SJSA1 (cell line): Measurements from ENCODE around the gene TBC1D25. TPM values are rescaled to one million over a fixed set of nuclear protein-coding genes. Genes with fewer than 3 reads are reported as not detected.
A peak's percentile ranks its signal among the peaks of the same experiment; 100 is the strongest.
"Not testable (repeated sequence)": the region's sequence is repeated elsewhere in the genome, so short reads cannot be mapped to it uniquely, and the experiment has no call there.

Experiments
- DNase-seq, 2 experiments: peaks; one replicate each; pipeline ENCODE4 v3.0.0-alpha.2; 2015 to 2020; ENCODE audit warnings: low spot score in 2 of 2, low read depth in 1 of 2
- H3K27ac ChIP-seq: fragments of 250-450 bp; sonication (Bioruptor Pico); 2 replicates; pipeline ENCODE4 v1.5.1; 2020; ENCODE audit warnings: mild to moderate bottlenecking, moderate library complexity
- H3K27me3 ChIP-seq: fragments of 250-450 bp; sonication (Bioruptor Pico); replicated peaks from 2 replicates; pipeline ENCODE4 v1.5.1; 2020; ENCODE audit warnings: mild to moderate bottlenecking, moderate library complexity
- H3K36me3 ChIP-seq: fragments of 250-450 bp; sonication (Bioruptor Pico); 2 replicates; pipeline ENCODE4 v1.5.1; 2020; ENCODE audit warnings: mild to moderate bottlenecking
- H3K4me1 ChIP-seq: fragments of 250-450 bp; sonication (Bioruptor Pico); replicated peaks from 2 replicates; pipeline ENCODE4 v1.6.1; 2021; ENCODE audit warnings: mild to moderate bottlenecking
- H3K4me3 ChIP-seq: fragments of 250-450 bp; sonication (Bioruptor Pico); 2 replicates; pipeline ENCODE4 v1.5.1; 2020; ENCODE audit warnings: mild to moderate bottlenecking
- H3K9me3 ChIP-seq: fragments of 250-450 bp; sonication (Bioruptor Pico); replicated peaks from 2 replicates; pipeline ENCODE4 v1.5.1; 2020; ENCODE audit warnings: mild to moderate bottlenecking
- total RNA-seq: library from RNA; depleted of rRNA; stranded (reverse); fragments of >200 nt; shearing (Covaris generic); gene quantifications from 2 replicates; pipeline ENCODE4 v1.2.3, GENCODE V29; 2014

Gene TBC1D25
- total RNA-seq, 1 experiment from 2014 or later, result 6.5 TPM

GRCh38 chrX:48555731-48556325 is 16.3 kb downstream of the TBC1D25 start:
- not testable (repeated sequence) for H3K4me3 ChIP-seq, DNase-seq, H3K27ac ChIP-seq, H3K4me1 ChIP-seq, H3K9me3 ChIP-seq, H3K27me3 ChIP-seq
- peaks cover 16% of the 10 kb centered on the region for H3K36me3 ChIP-seq

- Histone ChIP-seq H3K27me3 (no peaks in the 10 kb centered on the region), H3K27ac (no peak overlapping the region), H3K4me3 (no peak overlapping the region), H3K9me3 (no peaks in the 10 kb centered on the region), H3K4me1 (no peaks in the 10 kb centered on the region), H3K36me3 (peaks cover 16% of the 10 kb centered on the region)
- peak in 1 of 2 experiments; percentile 4 for DNase-seq
Observed at GRCh38 chrX:48558271-48558670, 18.8 kb downstream of the TBC1D25 start.

GRCh38 chrX:48559636-48560035 is 20.1 kb downstream of the TBC1D25 start:
- no peaks in the 10 kb centered on the region for H3K27me3 ChIP-seq
- H3K36me3 ChIP-seq, result peaks cover 16% of the 10 kb centered on the region
- H3K4me3 ChIP-seq, result no peak overlapping the region
- H3K4me1 ChIP-seq, result no peaks in the 10 kb centered on the region
- DNase-seq, result no peak
- H3K27ac ChIP-seq, result no peak overlapping the region
- H3K9me3 ChIP-seq, result no peaks in the 10 kb centered on the region

GRCh38 chrX:48560056-48560455 is 20.5 kb downstream of the TBC1D25 start:
- H3K4me1 ChIP-seq, result no peaks in the 10 kb centered on the region
- H3K27me3 ChIP-seq, result no peaks in the 10 kb centered on the region
- H3K36me3 ChIP-seq, result peaks cover 16% of the 10 kb centered on the region
- H3K9me3 ChIP-seq, result no peaks in the 10 kb centered on the region
- H3K27ac ChIP-seq, result no peak overlapping the region
- no peak for DNase-seq
- no peak overlapping the region for H3K4me3 ChIP-seq

GRCh38 chrX:48560681-48561080 is 21.2 kb downstream of the TBC1D25 start:
- Histone ChIP-seq H3K27ac (no peak overlapping the region), H3K4me3 (no peak overlapping the region), H3K9me3 (no peaks in the 10 kb centered on the region), H3K4me1 (no peaks in the 10 kb centered on the region), H3K27me3 (no peaks in the 10 kb centered on the region), H3K36me3 (peaks cover 16% of the 10 kb centered on the region)
- no peak for DNase-seq

- DNase-seq, result no peak
- peaks cover 5% of the 10 kb centered on the region for H3K4me1 ChIP-seq
- no peak overlapping the region for H3K27ac ChIP-seq
- no peak overlapping the region for H3K4me3 ChIP-seq
- no peaks in the 10 kb centered on the region for H3K9me3 ChIP-seq
- H3K27me3 ChIP-seq, result no peaks in the 10 kb centered on the region
- peaks cover 7% of the 10 kb centered on the region for H3K36me3 ChIP-seq
Observed at GRCh38 chrX:48569958-48570357, 30.4 kb downstream of the TBC1D25 start.

GRCh38 chrX:48573690-48574269 is 34.3 kb downstream of the TBC1D25 start:
- Histone ChIP-seq H3K4me3 (peak overlapping the region; percentile 82), H3K9me3 (no peaks in the 10 kb centered on the region), H3K27ac (peak overlapping the region; percentile 100), H3K4me1 (peaks cover 14% of the 10 kb centered on the region), H3K36me3 (peaks cover 45% of the 10 kb centered on the region), H3K27me3 (no peaks in the 10 kb centered on the region)
- no peak for DNase-seq

GRCh38 chrX:48574270-48575266 is 35.1 kb downstream of the TBC1D25 start, which contains the start of gene RBM3:
Gene RBM3 (plus strand): TSS chrX:48574484. CDS start chrX:48575181, 697 bp downstream.
- Histone ChIP-seq H3K9me3 (no peaks in the 10 kb centered on the region), H3K4me3 (peak within 1 kb of the TSS; percentile 82), H3K27ac (peak within 1 kb of the TSS; percentile 100), H3K4me1 (peaks cover 14% of the 10 kb centered on the region), H3K36me3 (peaks cover 53% of the 10 kb centered on the region), H3K27me3 (0 out of 2 replicates have a peak, but pooled peaks cover 2% of the 10 kb centered on the region)
- peak; percentile 89 to 94 for DNase-seq

GRCh38 chrX:48575642-48576041 is 36.1 kb downstream of the TBC1D25 start:
- no peak overlapping the region for H3K27ac ChIP-seq

GRCh38 chrX:48576108-48576507 is 36.6 kb downstream of the TBC1D25 start:
- peaks cover 14% of the 10 kb centered on the region for H3K4me1 ChIP-seq
- H3K27ac ChIP-seq, result no peak overlapping the region
- no peak for DNase-seq
- 0 out of 2 replicates have a peak, but pooled peaks cover 2% of the 10 kb centered on the region for H3K27me3 ChIP-seq
- peak overlapping the region; percentile 82 for H3K4me3 ChIP-seq
- H3K36me3 ChIP-seq, result peaks cover 56% of the 10 kb centered on the region
- H3K9me3 ChIP-seq, result no peaks in the 10 kb centered on the region

More at GRCh38 chrX:48575642-48576041, 36.1 kb downstream of the TBC1D25 start:
- no peaks in the 10 kb centered on the region for H3K9me3 ChIP-seq
- no peak for DNase-seq
- H3K4me3 ChIP-seq, result peak overlapping the region; percentile 82
- peaks cover 14% of the 10 kb centered on the region for H3K4me1 ChIP-seq
- peaks cover 56% of the 10 kb centered on the region for H3K36me3 ChIP-seq
- 0 out of 2 replicates have a peak, but pooled peaks cover 2% of the 10 kb centered on the region for H3K27me3 ChIP-seq

GRCh38 chrX:48578661-48579128 is 39.2 kb downstream of the TBC1D25 start:
- H3K4me1 ChIP-seq, result peaks cover 12% of the 10 kb centered on the region
- H3K36me3 ChIP-seq, result peaks cover 56% of the 10 kb centered on the region
- H3K27ac ChIP-seq, result no peak overlapping the region
- H3K27me3 ChIP-seq, result 0 out of 2 replicates have a peak, but pooled peaks cover 2% of the 10 kb centered on the region
- DNase-seq, result peak in 1 of 2 experiments; percentile 4
- no peak overlapping the region for H3K4me3 ChIP-seq
- H3K9me3 ChIP-seq, result no peaks in the 10 kb centered on the region

GRCh38 chrX:48579259-48579658 is 39.7 kb downstream of the TBC1D25 start:
- H3K4me1 ChIP-seq, result peaks cover 9% of the 10 kb centered on the region
- H3K4me3 ChIP-seq, result no peak overlapping the region
- peaks cover 56% of the 10 kb centered on the region for H3K36me3 ChIP-seq
- H3K9me3 ChIP-seq, result no peaks in the 10 kb centered on the region
- 0 out of 2 replicates have a peak, but pooled peaks cover 2% of the 10 kb centered on the region for H3K27me3 ChIP-seq
- no peak overlapping the region for H3K27ac ChIP-seq
- DNase-seq, result no peak

- Histone ChIP-seq H3K4me1 (peaks cover 7% of the 10 kb centered on the region), H3K9me3 (no peaks in the 10 kb centered on the region), H3K36me3 (peaks cover 42% of the 10 kb centered on the region), H3K27ac (no peak overlapping the region), H3K4me3 (no peak overlapping the region), H3K27me3 (0 out of 2 replicates have a peak, but pooled peaks cover 2% of the 10 kb centered on the region)
- DNase-seq, result no peak
Observed at GRCh38 chrX:48580662-48581061, 41.1 kb downstream of the TBC1D25 start.
